Right atrium auricular region (tissue), 2 donors: Measurements from ENCODE around the gene OR6K6. TPM values are rescaled to one million over a fixed set of nuclear protein-coding genes. Genes with fewer than 3 reads are reported as not detected.

Source experiments
- DNase-seq: peaks from one replicate; pipeline ENCODE4 v3.0.0-alpha.2; 2019; ENCODE audit warnings: low spot score
- H3K27ac ChIP-seq, 2 donors: fragments of 200-600 bp; sonication (generic); 1 replicate in 1 of 2; 2 replicates in 1 of 2; pipeline ENCODE4 v1.5.1; 2016 to 2019
- H3K27me3 ChIP-seq, 2 donors: fragments of 200-600 bp; sonication (generic); one replicate each; pipeline versions ENCODE4 v1.5.1 to v1.6.0; 2017 to 2019
- H3K36me3 ChIP-seq: fragments of 200-600 bp; sonication (generic); one replicate; pipeline ENCODE4 v1.5.1; 2016
- H3K4me1 ChIP-seq, 2 donors: fragments of 200-600 bp; sonication (generic); one replicate each; pipeline versions ENCODE4 v1.5.1 to v1.6.0; 2017 to 2019
- H3K4me3 ChIP-seq, 2 donors: fragments of 200-600 bp; sonication (generic); 1 replicate in 1 of 2; 2 replicates in 1 of 2; pipeline ENCODE4 v1.5.1; 2017 to 2019; ENCODE audit warnings: mild to moderate bottlenecking in 1 of 2, moderate library complexity in 1 of 2
- H3K9me3 ChIP-seq, 2 donors: fragments of 200-600 bp; sonication (generic); one replicate each; pipeline ENCODE4 v1.5.1; 2019
- total RNA-seq, 2 donors: library from RNA; depleted of rRNA; stranded (reverse); fragments of >200 nt; gene quantifications; one replicate each; pipeline ENCODE4 v1.1.0, GENCODE V29; 2016
- TF ChIP-seq, protein P1 (sequence below), 2 donors: fragments of 200-600 bp; sonication (generic); IDR thresholded peaks; one replicate each; pipeline ENCODE4 v1.5.1; 2019; ENCODE audit warnings: antibody characterized with exemption in 2 of 2

Gene OR6K6
- total RNA-seq, 2 donors from 2014 or later, result not detected

DNA sequence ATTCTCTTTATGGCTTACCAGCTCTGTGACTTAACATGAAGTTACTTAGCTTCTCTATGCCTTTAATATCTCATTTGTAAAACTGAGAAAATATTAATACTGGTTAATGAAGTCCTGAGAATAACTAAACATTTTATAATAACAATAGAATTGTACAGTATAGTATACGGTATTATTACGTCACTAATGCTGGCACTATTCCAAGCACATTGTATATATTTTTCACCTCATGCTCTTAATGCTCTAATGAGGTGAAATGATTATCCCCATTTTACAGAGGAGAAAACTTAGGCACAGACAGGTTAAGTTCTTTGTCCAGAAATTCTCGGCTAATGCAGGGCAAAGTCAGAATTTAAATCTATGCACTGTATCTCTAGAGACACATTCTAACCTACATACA is 34.9 kb upstream of the OR6K6 start:
- no peaks in the 10 kb centered on the region for H3K36me3 ChIP-seq

DNA sequence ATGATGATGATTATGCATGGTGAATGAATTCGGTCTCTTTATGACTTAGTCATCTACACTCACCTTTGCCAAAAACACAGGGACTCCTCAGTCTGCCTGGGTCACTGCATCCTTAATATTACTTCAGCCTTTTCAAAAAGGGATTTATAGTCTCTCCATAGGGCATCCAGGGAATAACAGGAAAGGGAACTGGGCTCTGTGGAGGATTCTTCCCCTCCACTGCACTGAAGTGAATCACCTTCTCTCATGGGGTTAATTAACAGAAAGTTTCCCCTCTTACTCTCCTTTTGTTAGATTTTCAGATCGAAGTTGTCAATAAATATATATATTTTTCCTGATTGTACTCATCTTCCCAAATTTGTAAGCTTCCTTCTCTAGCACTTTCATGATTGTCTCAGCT is 33.9 kb upstream of the OR6K6 start, which contains the start of gene OR6K3:
Gene OR6K3 (minus strand): TSS at position 101 of the 400 bp plus-strand sequence. CDS start 2,605 bp downstream, outside the sequence.
- TF ChIP-seq, protein P1, sequence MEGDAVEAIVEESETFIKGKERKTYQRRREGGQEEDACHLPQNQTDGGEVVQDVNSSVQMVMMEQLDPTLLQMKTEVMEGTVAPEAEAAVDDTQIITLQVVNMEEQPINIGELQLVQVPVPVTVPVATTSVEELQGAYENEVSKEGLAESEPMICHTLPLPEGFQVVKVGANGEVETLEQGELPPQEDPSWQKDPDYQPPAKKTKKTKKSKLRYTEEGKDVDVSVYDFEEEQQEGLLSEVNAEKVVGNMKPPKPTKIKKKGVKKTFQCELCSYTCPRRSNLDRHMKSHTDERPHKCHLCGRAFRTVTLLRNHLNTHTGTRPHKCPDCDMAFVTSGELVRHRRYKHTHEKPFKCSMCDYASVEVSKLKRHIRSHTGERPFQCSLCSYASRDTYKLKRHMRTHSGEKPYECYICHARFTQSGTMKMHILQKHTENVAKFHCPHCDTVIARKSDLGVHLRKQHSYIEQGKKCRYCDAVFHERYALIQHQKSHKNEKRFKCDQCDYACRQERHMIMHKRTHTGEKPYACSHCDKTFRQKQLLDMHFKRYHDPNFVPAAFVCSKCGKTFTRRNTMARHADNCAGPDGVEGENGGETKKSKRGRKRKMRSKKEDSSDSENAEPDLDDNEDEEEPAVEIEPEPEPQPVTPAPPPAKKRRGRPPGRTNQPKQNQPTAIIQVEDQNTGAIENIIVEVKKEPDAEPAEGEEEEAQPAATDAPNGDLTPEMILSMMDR (IDR thresholded peaks at IDR 0.05), result no peak
- no peak for DNase-seq

More for the DNA sequence above, 34.9 kb upstream of the OR6K6 start:
- Histone ChIP-seq H3K27me3 (no peaks in the 10 kb centered on the region), H3K9me3 (no peaks in the 10 kb centered on the region), H3K4me1 (no peaks in the 10 kb centered on the region), H3K27ac (no peak overlapping the region), H3K4me3 (no peak overlapping the region)
- no peak for DNase-seq
- TF ChIP-seq, protein P1 (IDR thresholded peaks at IDR 0.05), result no peak

DNA sequence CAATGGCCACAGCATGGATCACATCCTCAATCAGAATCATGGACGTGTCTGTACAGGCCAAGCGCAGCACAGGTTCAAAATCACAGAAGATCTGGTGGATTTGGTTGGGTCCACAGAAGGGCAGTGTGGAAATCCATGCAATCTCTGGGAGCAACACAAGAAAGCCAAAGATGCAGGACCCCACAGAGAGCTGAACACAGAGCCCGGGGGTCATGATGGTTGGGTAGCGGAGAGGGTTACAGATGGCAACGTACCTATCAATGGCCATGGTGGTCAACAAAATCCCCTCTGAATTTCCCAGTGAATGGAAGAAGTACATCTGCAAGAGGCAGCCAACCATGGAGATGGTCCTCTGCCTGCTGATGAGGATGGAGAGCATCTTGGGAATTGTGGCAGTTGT is 30.1 kb upstream of the OR6K6 start:
- Histone ChIP-seq H3K4me1 (no peaks in the 10 kb centered on the region), H3K9me3 (no peaks in the 10 kb centered on the region), H3K36me3 (no peaks in the 10 kb centered on the region), H3K27me3 (no peaks in the 10 kb centered on the region), H3K27ac (no peak overlapping the region), H3K4me3 (no peak overlapping the region)
- DNase-seq, result no peak
- TF ChIP-seq, protein P1 (IDR thresholded peaks at IDR 0.05), result no peak

More for the DNA sequence above, 33.9 kb upstream of the OR6K6 start, which contains the start of gene OR6K3:
- Histone ChIP-seq H3K9me3 (no peaks in the 10 kb centered on the region), H3K4me1 (no peaks in the 10 kb centered on the region), H3K36me3 (no peaks in the 10 kb centered on the region), H3K27me3 (no peaks in the 10 kb centered on the region), H3K4me3 (no peak within 1 kb of the TSS), H3K27ac (no peak within 1 kb of the TSS)

DNA sequence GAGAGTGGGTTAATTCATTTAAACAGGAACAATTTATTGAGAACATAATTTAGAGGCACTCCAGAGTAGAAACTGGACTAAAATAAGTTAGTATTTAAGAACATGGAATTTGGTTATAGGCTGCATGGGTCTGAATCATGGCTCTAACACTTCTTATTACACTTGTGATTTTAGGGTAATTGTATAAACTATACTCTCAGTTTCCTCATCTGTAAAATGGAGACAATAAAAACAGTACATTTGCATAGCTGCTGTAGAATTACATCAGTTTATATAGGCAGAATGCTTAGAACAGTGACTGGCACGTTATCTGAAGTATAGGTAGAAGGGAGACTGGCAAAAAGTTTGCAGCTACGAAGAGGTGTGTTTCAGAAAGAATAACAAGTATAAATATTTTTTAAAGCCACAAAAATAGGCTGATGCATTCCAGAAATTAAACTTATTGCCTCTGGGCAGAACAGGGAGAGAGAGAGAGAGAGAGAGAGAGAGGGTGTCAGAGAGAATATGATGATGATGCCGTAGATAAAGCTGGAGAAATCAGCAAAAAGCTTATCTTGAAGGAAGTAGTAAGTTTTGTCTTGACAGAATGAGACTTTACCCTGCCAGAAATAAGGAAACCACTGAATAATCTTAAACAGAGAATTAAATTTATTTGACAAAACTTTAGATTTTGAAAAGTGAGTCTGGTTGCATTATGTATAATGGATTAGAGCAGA is 25.9 kb upstream of the OR6K6 start:
- Histone ChIP-seq H3K4me1 (no peaks in the 10 kb centered on the region), H3K36me3 (no peaks in the 10 kb centered on the region), H3K27me3 (no peaks in the 10 kb centered on the region), H3K27ac (no peak overlapping the region), H3K9me3 (no peaks in the 10 kb centered on the region), H3K4me3 (no peak overlapping the region)
- TF ChIP-seq, protein P1 (IDR thresholded peaks at IDR 0.05), result no peak
- no peak for DNase-seq

DNA sequence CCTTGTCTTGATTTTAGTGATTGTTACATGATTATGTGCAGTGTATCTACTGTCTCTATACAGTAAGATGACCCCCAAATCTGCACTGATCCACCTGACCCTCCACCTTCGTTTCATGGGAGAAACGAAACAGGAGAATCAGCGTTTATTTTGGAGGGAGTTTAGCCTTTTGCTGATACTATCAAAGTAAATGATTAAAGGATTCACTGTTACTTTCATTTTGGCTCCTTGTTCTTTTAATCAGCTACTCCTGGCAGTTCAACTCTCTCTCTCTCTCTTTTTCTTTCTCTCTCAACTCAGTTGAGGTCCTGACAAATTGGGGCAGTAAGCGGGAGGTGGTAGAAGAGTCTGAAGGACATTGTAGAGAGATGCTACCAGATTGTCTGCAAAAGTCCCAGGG is 24.1 kb upstream of the OR6K6 start:
- Histone ChIP-seq H3K4me3 (no peak overlapping the region), H3K36me3 (no peaks in the 10 kb centered on the region), H3K27me3 (no peaks in the 10 kb centered on the region), H3K27ac (no peak overlapping the region), H3K9me3 (no peaks in the 10 kb centered on the region), H3K4me1 (no peaks in the 10 kb centered on the region)
- TF ChIP-seq, protein P1 (IDR thresholded peaks at IDR 0.05), result no peak
- no peak for DNase-seq

DNA sequence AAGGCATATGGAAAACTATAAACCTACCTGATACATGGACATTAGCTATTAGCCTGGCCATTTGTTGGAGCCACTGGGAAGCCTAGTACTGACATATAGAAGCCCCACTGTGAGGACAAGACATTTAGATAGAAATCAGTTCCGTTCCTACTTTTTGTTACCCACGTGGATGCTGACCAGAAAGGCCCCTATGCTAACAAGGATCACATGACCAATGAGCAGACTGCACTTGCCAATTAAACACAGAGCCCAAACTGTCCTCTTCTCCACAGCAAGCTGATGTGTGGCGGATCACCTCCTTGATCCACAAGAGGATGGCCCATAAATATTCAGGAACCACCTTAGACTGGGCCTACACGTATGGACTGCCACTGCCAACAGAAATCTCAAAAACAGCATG is 22.8 kb upstream of the OR6K6 start:
- H3K27me3 ChIP-seq, result no peaks in the 10 kb centered on the region
- DNase-seq, result no peak
- no peaks in the 10 kb centered on the region for H3K36me3 ChIP-seq
- no peak overlapping the region for H3K27ac ChIP-seq
- H3K9me3 ChIP-seq, result no peaks in the 10 kb centered on the region
- TF ChIP-seq, protein P1 (IDR thresholded peaks at IDR 0.05), result no peak
- H3K4me1 ChIP-seq, result no peaks in the 10 kb centered on the region
- H3K4me3 ChIP-seq, result no peak overlapping the region
